Measurements from ENCODE around the gene AP5M1.
"Not testable (repeated sequence)": the region's sequence is repeated elsewhere in the genome, so short reads cannot be mapped to it uniquely, and the experiment has no call there.

The AP5M1 gene, protein sequence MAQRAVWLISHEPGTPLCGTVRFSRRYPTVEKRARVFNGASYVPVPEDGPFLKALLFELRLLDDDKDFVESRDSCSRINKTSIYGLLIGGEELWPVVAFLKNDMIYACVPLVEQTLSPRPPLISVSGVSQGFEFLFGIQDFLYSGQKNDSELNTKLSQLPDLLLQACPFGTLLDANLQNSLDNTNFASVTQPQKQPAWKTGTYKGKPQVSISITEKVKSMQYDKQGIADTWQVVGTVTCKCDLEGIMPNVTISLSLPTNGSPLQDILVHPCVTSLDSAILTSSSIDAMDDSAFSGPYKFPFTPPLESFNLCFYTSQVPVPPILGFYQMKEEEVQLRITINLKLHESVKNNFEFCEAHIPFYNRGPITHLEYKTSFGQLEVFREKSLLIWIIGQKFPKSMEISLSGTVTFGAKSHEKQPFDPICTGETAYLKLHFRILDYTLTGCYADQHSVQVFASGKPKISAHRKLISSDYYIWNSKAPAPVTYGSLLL

GRCh38 chr14:57268161-57269069 lies at the start of gene AP5M1, which contains the start of gene EXOC5:
Gene AP5M1 (plus strand): TSS chr14:57268971. CDS start chr14:57269315, 344 bp downstream.
Gene EXOC5 (minus strand): TSS chr14:57268905. CDS start chr14:57268648, 257 bp downstream.
- peak; percentile 84 for DNase-seq (ENCODE audit: low read depth)

- no peak for DNase-seq (ENCODE audit: low read depth)
Measured at GRCh38 chr14:57221931-57222330, 46.8 kb upstream of the AP5M1 start.

- DNase-seq (ENCODE audit: low read depth) = no peak
Measured at GRCh38 chr14:57227083-57227482, 41.7 kb upstream of the AP5M1 start.

DNA sequence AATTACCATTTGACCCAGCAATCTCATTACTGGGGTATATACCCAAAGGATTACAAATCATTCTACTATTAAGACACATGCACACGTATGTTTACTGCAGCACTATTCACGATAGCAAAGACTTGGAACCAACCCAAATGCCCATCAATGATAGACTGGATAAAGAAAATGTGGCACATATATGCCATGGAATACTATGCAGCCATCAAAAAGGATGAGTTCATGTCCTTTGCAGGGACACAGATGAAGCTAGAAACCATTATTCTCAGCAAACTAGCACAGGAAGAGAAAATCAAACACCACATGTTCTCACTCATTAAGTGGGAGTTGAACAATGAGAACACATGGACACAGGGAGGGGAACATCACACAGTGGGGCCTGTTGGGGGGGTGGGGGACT lies 40.5 kb upstream of the AP5M1 start:
- DNase-seq (ENCODE audit: low read depth) = not testable (repeated sequence)

GRCh38 chr14:57232006-57232405 lies 36.8 kb upstream of the AP5M1 start:
- DNase-seq (ENCODE audit: low read depth) = no peak

GRCh38 chr14:57240115-57240514 lies 28.7 kb upstream of the AP5M1 start:
- not testable (repeated sequence) for DNase-seq (ENCODE audit: low read depth)

- DNase-seq (ENCODE audit: low read depth) = no peak
Measured at GRCh38 chr14:57243320-57243719, 25.5 kb upstream of the AP5M1 start.

DNA sequence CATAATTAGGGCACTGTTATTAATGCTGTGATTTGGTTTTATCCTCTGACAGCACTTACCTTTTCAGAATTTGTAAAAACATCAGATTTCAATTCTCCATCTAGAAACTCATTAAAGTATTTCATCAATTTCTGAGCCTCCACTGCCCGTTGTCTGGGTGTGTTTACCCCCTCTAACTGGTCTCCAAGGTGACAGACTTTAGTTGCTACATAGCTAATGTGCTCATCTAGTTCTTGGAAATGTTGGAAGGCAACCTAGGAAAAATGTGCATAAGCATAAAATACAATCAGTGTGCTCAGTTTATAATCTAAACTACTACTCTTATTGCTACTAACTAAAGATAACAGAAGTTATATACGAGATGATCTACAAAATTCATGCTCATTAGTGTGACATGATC lies 24.7 kb upstream of the AP5M1 start:
- no peak for DNase-seq (ENCODE audit: low read depth)

DNA sequence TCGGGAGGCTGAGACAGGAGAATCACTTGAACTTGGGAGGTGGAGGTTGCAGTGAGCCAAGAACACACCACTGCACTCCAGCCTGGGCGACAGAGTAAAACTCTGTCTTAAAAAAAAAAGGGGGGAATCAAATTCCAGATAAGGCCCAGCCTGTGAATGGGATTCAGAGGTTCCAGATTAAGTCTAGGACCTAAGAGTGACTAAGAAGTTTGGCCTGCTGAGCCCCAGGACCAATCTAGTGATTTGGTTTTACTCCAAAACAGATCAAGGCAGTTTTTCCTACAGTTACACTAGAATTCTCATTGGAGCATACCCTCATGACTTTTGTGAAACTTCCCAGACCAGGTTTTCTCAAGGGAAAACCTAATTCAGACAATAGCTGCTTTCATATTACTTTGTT lies 22.8 kb upstream of the AP5M1 start:
- DNase-seq (ENCODE audit: low read depth) = no peak

GRCh38 chr14:57246933-57247657 lies 21.7 kb upstream of the AP5M1 start:
- no peak for DNase-seq (ENCODE audit: low read depth)

- no peak for DNase-seq (ENCODE audit: low read depth)
Measured at GRCh38 chr14:57254884-57255283, 13.9 kb upstream of the AP5M1 start.

- DNase-seq (ENCODE audit: low read depth) = not testable (repeated sequence)
Measured at GRCh38 chr14:57258221-57258620, 10.6 kb upstream of the AP5M1 start.

DNA sequence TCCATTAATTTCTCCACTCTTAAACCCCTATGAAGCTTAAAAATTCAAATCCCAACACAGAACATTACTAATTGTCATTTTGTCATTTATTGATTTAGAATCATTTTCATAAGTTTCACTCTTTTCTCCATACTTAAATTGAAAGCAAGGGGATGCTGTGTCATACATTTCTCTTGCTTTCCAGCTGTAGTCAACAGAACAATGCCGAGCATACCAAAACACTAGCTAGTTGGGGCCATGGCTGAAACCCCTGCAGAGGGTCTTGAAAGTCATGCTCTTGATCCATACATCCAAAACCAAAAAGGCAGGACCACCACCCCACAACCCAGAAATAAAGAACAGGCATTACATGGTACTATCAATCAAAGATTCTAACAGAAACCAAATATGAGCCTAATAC lies 9.1 kb upstream of the AP5M1 start:
- DNase-seq (ENCODE audit: low read depth) = no peak

DNA sequence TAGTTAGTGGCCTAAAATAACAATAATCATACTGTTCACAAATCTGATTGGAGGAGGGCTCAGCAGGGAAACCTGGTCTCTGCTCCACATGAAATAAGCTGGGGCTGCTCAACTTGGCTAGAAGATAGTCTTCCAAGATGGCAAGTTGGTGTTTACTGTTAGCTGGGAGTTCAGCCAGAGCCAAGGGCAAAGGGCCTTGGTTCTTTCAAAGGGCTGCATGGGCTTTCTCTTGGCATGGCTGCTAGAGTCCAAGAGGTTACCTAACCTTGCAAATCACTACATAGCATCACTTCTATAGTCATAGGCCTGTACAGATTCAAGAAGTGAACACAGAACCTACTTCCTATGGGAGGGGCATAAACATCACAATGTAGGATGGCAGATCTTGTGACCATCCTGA lies 7.2 kb upstream of the AP5M1 start:
- no peak for DNase-seq (ENCODE audit: low read depth)

DNA sequence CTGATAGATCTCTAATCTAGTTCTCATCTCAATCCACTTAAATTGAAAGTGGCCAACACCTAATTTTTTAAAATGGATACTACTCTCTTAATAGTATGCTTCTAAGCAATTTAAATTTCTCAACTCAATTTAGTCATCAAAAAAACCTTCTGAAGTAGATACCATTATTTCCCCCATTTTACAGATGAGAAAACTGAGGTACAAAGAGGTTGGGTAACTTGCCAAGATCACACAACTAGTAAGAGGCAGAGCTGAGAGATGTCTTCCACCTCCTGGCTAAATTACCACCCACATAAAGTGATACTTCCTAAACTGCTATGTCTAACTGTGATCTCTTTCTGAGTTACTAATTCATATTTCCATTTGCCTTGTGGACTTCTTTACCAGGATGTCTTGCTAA lies 6.7 kb upstream of the AP5M1 start:
- no peak for DNase-seq (ENCODE audit: low read depth)

- no peak for DNase-seq (ENCODE audit: low read depth)
Measured at GRCh38 chr14:57266065-57266464, 2.7 kb upstream of the AP5M1 start.

- DNase-seq (ENCODE audit: low read depth) = no peak
Measured at GRCh38 chr14:57273236-57273635, 4.5 kb downstream of the AP5M1 start.

- no peak for DNase-seq (ENCODE audit: low read depth)
Measured at GRCh38 chr14:57274551-57274950, 5.8 kb downstream of the AP5M1 start.

DNA sequence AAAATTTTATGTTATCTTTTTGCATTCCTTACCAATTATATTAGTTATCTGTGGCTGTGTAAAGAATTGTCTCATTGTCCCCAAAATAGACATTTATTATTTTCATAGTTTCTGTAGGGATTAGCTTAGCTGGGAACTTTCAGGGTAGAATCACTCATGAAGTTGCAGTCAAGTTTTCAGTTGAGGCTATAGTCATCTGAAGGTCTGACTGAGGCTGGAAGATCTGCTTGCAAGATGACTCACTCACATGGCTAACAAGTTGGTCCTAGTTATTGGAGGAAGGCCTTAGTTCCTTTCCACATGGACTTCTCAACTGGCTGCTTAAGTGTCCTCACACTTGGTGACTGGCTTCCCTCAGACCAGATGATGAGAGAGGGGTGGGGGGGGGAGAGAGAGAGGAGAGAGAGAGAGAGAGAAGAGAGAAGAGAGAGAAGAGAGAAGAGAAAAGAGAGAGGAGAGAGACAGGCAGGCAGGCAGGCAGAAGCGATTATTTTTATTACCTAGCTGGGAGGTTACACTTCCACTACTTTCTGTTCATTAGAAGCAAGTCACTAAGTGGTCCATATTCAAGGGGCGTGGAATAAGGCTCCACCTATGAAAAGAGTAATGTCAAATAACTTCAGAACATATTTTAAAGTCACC lies 6.4 kb downstream of the AP5M1 start:
- no peak for DNase-seq (ENCODE audit: low read depth)

- no peak for DNase-seq (ENCODE audit: low read depth)
Measured at GRCh38 chr14:57277062-57277461, 8.3 kb downstream of the AP5M1 start.

DNA sequence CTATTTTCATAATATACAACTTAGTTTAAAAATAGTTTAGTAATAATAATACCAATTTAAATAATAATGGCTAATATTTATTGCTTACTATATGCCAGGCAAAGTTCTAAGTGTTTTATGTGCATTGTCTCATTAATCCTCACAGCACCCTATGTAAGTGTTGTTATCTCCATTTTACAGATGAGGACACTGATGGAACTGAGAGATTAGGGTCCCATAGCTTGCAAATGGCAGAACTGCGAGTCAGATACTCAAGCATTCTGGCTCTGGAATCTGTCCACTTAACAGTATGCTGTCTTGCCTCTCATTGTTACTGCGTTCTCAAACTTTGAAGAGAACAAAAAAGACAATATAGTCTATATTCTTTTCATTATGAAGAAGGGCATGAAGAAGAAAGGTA lies 19.0 kb downstream of the AP5M1 start:
- no peak for DNase-seq (ENCODE audit: low read depth)

GRCh38 chr14:57290751-57291150 lies 22.0 kb downstream of the AP5M1 start:
- no peak for DNase-seq (ENCODE audit: low read depth)

All from activated gamma-delta T cell treated with anti-CD3 and anti-CD28 coated beads, Interleukin-2, amount 50 U/mL, for 16 hours (primary cell).